Osteoblast (primary cell): ENCODE measurements around the gene PTPRN2. TPM values are rescaled to one million over a fixed set of nuclear protein-coding genes. Genes with fewer than 3 reads are reported as not detected.
"Not testable (repeated sequence)": the region's sequence is repeated elsewhere in the genome, so short reads cannot be mapped to it uniquely, and the experiment has no call there.

ENCODE experiments used
- DNase-seq: peaks from one replicate; pipeline ENCODE4 v3.0.0; 2011; ENCODE audit warnings: low spot score, mixed read lengths; ENCODE audit not compliant: insufficient read length; ENCODE audit errors: missing footprints
- H2AFZ ChIP-seq: 2 replicates; pipeline ENCODE4 v1.6.0; 2011; ENCODE audit warnings: mild to moderate bottlenecking, low read length
- H3K27ac ChIP-seq: 2 replicates; pipeline ENCODE4 v1.5.1; 2011; ENCODE audit warnings: mild to moderate bottlenecking, low read depth, low read length, moderate library complexity
- H3K27me3 ChIP-seq: 2 replicates; pipeline ENCODE4 v1.6.0; 2012; ENCODE audit warnings: mild to moderate bottlenecking, control low read depth, inconsistent platforms, low read length, moderate library complexity; ENCODE audit not compliant: insufficient read depth
- H3K36me3 ChIP-seq: 2 replicates; pipeline ENCODE4 v1.5.1; 2011; ENCODE audit warnings: mild to moderate bottlenecking, low read length, control low read depth, moderate library complexity; ENCODE audit not compliant: insufficient read depth
- H3K4me1 ChIP-seq: 2 replicates; pipeline ENCODE4 v1.5.1; 2011; ENCODE audit warnings: mild to moderate bottlenecking, low read length, control low read depth, moderate library complexity; ENCODE audit not compliant: insufficient read depth
- H3K4me2 ChIP-seq: 2 replicates; pipeline ENCODE4 v1.6.0; 2011; ENCODE audit warnings: mild to moderate bottlenecking, low read length; ENCODE audit not compliant: insufficient read depth
- H3K4me3 ChIP-seq: fragments of 200-600 bp; sonication (generic); 3 replicates; pipeline ENCODE4 v1.5.1; 2012; ENCODE audit warnings: mild to moderate bottlenecking, low read length, inconsistent platforms; ENCODE audit not compliant: insufficient read depth
- H3K79me2 ChIP-seq: 2 replicates; pipeline ENCODE4 v1.6.0; 2012; ENCODE audit warnings: mild to moderate bottlenecking, low read length, control low read depth, inconsistent platforms; ENCODE audit not compliant: insufficient read depth
- H3K9me3 ChIP-seq: 2 replicates; pipeline ENCODE4 v1.5.1; 2011; ENCODE audit warnings: low read depth, low read length, control low read depth
- H4K20me1 ChIP-seq: 2 replicates; pipeline ENCODE4 v1.6.0; 2012; ENCODE audit warnings: mild to moderate bottlenecking, low read length, control low read depth; ENCODE audit not compliant: insufficient read depth
- total RNA-seq: library from RNA; depleted of rRNA; stranded (reverse); fragments of >200 nt; gene quantifications from 2 replicates; pipeline ENCODE4 v1.2.3, GENCODE V29; 2012
- TF ChIP-seq, protein P1 (sequence below): IDR thresholded peaks from 2 replicates; pipeline ENCODE4 v1.5.1; 2011; ENCODE audit warnings: mild to moderate bottlenecking, low read depth, low read length, moderate library complexity; ENCODE audit errors: extremely low read depth

PTPRN2 gene
- total RNA-seq, 1 donor, result 0.36 TPM

- H3K36me3 ChIP-seq, result no peaks in the 10 kb centered on the region
- no peaks in the 10 kb centered on the region for H3K27me3 ChIP-seq
- no peaks in the 10 kb centered on the region for H3K79me2 ChIP-seq
- H2AFZ ChIP-seq, result no peak overlapping the region
- no peak overlapping the region for H3K4me2 ChIP-seq
- no peaks in the 10 kb centered on the region for H3K4me1 ChIP-seq
- no peak overlapping the region for H3K4me3 ChIP-seq
- no peak for DNase-seq
- no peaks in the 10 kb centered on the region for H3K9me3 ChIP-seq
- TF ChIP-seq, protein P1, sequence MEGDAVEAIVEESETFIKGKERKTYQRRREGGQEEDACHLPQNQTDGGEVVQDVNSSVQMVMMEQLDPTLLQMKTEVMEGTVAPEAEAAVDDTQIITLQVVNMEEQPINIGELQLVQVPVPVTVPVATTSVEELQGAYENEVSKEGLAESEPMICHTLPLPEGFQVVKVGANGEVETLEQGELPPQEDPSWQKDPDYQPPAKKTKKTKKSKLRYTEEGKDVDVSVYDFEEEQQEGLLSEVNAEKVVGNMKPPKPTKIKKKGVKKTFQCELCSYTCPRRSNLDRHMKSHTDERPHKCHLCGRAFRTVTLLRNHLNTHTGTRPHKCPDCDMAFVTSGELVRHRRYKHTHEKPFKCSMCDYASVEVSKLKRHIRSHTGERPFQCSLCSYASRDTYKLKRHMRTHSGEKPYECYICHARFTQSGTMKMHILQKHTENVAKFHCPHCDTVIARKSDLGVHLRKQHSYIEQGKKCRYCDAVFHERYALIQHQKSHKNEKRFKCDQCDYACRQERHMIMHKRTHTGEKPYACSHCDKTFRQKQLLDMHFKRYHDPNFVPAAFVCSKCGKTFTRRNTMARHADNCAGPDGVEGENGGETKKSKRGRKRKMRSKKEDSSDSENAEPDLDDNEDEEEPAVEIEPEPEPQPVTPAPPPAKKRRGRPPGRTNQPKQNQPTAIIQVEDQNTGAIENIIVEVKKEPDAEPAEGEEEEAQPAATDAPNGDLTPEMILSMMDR, result no peak
- H3K27ac ChIP-seq, result no peak overlapping the region
- H4K20me1 ChIP-seq, result no peaks in the 10 kb centered on the region
Measured at GRCh38 chr7:157849341-157849596, 738.4 kb downstream of the PTPRN2 start.

DNA sequence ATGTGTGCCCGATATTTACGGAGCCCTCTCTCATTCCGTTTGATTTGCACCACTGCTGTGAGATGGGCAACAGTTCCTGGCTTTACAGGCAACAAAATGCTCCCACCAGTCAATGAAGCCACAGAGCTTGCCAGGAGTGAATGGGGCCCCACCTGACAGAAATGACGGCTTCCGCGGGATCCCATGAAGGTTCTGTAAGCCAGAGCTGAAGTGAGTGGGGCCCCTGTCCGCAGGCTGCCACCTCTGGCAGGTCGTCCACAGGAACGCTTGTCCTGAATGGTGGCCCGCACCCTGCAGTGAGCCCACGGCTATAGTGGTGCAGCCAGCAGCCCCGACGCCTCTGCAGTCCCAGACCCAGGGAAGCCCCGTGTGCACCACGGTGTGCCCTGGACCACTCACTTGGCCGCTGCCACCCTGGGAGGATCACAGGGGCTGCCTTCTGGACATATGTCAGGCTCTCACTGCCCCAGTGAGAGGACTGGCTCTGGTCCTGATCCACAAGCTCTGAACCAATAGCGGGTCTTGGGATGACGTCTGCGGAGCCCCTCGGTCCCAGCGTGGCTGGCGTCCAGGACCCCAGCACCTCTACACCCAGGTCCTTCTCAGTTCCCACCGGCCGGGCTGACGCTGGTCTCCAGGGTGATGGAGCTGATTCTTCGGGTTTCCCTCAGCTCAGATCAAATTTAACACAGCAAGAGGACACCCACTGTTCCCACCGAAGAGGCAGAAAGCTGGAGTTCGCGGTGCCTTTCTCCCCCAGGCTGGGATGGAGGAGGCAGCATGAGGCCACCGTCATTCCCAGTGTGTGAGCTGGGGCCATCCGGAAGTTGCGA is 738.9 kb downstream of the PTPRN2 start:
- Histone ChIP-seq H3K27ac (no peak overlapping the region), H3K79me2 (no peaks in the 10 kb centered on the region)
- TF ChIP-seq, protein P1, result no peak

GRCh38 chr7:157847756-157848487 is 739.7 kb downstream of the PTPRN2 start:
- not testable (repeated sequence) for H2AFZ ChIP-seq, H3K27ac ChIP-seq, H3K79me2 ChIP-seq, H3K27me3 ChIP-seq, DNase-seq, H3K4me1 ChIP-seq, H3K4me2 ChIP-seq, H3K9me3 ChIP-seq, H4K20me1 ChIP-seq, H3K4me3 ChIP-seq, H3K36me3 ChIP-seq

More for the DNA sequence above, 738.9 kb downstream of the PTPRN2 start:
- Histone ChIP-seq H3K4me3 (no peak overlapping the region), H3K4me1 (no peaks in the 10 kb centered on the region), H2AFZ (no peak overlapping the region), H3K4me2 (no peak overlapping the region), H3K27me3 (no peaks in the 10 kb centered on the region), H3K36me3 (no peaks in the 10 kb centered on the region), H3K9me3 (no peaks in the 10 kb centered on the region), H4K20me1 (no peaks in the 10 kb centered on the region)
- no peak for DNase-seq

GRCh38 chr7:157846746-157847145 is 740.9 kb downstream of the PTPRN2 start:
- not testable (repeated sequence) for H3K79me2 ChIP-seq, H3K4me1 ChIP-seq, H3K27me3 ChIP-seq, H3K9me3 ChIP-seq, H3K4me3 ChIP-seq, H2AFZ ChIP-seq, H4K20me1 ChIP-seq, DNase-seq, H3K4me2 ChIP-seq, H3K27ac ChIP-seq, H3K36me3 ChIP-seq

DNA sequence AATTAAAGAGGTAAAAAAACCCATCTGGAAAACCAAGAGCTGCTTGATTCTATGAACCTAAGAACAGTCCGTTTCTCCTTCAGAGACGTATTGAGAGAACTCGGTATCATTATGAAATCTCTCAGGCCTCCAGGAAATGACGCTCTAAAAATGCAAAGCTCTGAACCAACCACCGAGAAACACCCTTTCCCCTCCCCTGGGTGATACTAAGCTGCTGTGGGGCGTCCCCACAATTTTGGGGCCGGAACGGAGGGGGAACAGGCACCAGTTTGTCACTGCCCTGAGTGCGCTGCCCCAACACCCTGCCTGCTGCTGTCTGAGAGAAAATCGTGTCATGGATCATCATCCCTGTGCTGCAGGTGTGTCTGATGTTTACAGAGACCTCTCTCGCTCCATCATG is 741.4 kb downstream of the PTPRN2 start:
- Histone ChIP-seq H3K9me3 (peaks cover 2% of the 10 kb centered on the region), H2AFZ (no peak overlapping the region), H3K27ac (no peak overlapping the region), H3K4me3 (no peak overlapping the region), H3K79me2 (no peaks in the 10 kb centered on the region), H4K20me1 (no peaks in the 10 kb centered on the region), H3K4me1 (no peaks in the 10 kb centered on the region), H3K36me3 (no peaks in the 10 kb centered on the region), H3K4me2 (no peak overlapping the region), H3K27me3 (no peaks in the 10 kb centered on the region)
- TF ChIP-seq, protein P1, result no peak
- DNase-seq, result no peak
